GM12873 (cell line): ENCODE data around the gene FNTB.

Source experiments
- TF ChIP-seq, protein P1 (sequence below): IDR thresholded peaks from 2 replicates; pipeline ENCODE4 v1.5.1; 2012; ENCODE audit warnings: low read depth, mild to moderate bottlenecking, moderate library complexity, low read length, control low read depth; ENCODE audit not compliant: insufficient read depth; ENCODE audit errors: missing control alignments

FNTB gene

DNA sequence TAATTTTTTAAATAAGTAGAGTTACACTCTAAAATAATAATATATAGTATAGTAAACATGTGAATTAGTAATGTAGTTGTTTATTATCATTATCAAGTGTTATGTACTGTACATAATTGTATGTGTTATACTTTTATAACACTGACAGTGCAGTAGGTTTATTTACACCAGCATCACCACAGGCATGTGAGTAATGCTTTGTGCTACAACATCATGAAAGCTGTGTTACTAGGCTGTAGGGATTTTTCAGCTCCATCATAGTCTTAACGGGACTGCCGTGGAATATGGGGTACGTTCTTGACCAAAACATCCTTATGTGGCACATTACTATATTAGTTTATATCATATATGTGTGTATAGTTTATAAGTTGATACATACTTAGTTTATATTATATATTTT, 8.6 kb downstream of the FNTB start:
- TF ChIP-seq, protein P1, sequence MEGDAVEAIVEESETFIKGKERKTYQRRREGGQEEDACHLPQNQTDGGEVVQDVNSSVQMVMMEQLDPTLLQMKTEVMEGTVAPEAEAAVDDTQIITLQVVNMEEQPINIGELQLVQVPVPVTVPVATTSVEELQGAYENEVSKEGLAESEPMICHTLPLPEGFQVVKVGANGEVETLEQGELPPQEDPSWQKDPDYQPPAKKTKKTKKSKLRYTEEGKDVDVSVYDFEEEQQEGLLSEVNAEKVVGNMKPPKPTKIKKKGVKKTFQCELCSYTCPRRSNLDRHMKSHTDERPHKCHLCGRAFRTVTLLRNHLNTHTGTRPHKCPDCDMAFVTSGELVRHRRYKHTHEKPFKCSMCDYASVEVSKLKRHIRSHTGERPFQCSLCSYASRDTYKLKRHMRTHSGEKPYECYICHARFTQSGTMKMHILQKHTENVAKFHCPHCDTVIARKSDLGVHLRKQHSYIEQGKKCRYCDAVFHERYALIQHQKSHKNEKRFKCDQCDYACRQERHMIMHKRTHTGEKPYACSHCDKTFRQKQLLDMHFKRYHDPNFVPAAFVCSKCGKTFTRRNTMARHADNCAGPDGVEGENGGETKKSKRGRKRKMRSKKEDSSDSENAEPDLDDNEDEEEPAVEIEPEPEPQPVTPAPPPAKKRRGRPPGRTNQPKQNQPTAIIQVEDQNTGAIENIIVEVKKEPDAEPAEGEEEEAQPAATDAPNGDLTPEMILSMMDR = no peak

DNA sequence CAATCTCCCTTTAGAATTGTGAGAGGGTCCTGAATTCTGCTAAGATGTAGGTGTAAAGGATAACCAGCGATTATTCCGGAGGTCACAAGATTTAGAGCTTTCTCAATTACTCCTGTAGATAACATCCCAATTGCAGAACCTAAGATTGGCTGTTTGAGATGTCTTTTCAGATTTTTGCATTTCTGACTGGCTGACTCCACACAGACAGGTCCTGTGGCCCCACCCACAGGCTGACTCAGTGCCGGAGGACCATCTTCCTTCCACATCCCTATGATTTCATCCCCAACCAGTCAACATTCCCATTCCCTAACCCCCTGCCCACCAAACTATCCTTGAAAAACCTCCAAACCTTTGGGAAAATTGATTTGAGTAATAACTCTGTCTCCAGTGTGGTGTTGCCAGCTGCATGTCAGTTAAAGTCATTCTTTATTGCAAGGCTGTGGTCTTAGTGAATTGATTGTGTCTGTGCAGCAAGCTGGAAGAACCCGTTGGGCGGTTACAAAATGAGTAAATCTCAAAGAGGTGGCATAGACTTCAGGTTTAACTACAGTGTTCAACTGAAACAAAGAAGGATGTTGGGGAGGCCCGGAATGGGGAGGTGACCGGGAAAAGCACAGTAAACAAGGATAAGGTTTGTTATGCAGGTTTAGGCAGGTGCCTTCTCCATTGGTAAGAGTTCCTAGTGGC, 10.6 kb downstream of the FNTB start:
- TF ChIP-seq, protein P1 = no peak

DNA sequence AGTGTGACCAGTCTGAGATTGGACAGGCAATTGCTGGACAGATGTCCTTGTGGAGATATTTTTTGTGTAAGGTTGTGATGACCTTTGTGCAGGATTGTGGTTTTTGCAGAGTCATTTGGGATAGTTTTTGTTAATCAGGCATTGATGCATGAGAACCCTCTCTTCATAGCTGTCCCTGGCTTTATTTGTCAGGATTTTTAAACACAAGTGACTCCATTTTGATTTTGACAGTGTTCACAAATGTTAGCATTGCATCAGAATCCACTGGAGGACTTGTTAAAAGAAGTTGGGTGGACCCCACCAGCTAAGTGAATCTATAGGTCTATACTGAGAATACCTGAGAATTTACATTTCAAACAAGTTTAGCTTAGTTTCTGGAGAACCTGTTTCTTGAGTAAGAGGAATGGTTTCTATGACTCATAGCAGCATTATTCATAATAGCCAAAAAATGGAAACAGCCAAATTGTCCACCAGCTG, 11.8 kb downstream of the FNTB start:
- TF ChIP-seq, protein P1 = no peak

DNA sequence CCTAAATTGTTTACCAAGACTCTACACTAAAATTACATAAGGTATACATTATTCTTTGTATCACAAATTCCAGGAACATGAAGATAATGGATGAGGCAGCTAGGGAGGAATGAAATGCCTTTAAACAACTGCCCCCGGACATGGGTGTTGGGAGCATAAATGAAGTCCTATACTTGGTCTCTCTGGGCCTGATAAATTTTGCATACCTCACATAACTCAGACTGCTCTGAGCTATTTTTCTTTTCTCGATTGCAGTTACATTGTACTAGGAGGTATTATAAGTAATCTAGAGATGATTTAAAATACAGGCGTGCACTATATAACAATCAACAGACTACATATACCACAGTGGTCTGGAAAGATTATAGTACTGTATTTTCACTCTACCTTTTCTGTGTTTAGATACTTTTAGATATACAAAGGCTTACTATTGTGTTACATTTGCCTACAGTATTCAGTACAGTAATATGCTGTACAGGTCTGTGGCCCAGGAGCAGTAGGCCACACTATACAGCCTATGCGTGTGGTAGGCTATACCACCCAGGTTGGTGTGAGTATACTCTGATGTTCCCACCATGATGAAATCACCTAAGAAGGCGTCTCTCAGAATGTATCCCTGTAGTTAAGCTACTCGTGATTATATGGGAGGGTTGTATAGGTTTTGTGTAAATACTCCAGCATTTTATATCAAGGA, 14.3 kb downstream of the FNTB start:
- TF ChIP-seq, protein P1 = no peak

DNA sequence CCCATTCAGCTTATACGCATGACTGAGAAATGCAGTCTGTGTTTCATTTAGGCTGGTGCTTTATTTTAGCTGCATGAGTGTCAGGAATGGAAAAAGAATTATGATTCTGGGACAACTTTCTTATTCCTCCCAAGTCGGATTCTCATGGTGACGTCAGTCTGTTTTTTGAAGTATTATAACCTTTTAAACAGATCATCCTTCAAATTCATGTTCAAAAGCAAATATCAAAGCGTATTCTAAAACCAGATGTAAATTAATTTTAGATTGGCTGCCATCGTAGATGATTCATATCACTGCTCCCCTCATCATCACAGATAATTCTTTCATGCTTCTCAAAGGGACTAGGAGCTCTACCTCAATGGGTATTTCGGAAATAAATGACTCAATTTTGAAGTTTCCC, 15.0 kb downstream of the FNTB start:
- TF ChIP-seq, protein P1 = no peak

DNA sequence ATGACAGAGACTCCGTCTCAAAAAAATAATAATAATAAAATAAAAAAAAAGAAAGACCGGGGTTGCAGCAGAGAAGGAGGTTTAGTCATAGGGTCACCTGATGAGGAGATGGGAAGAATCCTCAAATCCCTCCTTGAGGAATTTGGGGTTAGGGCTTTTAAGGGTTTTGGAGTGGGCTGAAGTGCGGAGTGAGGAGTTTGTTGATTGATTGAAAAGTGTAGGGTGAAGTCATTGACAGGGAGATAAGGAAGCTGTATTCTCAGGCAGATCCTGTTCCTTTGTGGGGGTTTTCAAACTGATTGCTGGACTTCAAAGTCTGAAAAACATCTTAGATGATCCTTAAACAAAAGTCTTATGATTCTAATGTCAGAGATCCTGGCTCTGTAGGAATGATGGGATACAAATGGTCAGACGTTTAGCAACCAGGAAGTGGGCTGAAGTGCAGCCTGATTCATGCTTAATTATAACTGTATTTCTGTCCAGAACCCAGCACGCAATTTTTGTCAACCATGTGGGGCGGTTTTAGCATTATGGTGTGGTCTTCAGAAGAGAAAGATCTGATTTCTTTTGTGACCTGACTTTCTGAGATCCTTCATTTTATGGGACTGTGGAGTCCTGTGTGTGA, 16.0 kb downstream of the FNTB start:
- TF ChIP-seq, protein P1 = no peak

DNA sequence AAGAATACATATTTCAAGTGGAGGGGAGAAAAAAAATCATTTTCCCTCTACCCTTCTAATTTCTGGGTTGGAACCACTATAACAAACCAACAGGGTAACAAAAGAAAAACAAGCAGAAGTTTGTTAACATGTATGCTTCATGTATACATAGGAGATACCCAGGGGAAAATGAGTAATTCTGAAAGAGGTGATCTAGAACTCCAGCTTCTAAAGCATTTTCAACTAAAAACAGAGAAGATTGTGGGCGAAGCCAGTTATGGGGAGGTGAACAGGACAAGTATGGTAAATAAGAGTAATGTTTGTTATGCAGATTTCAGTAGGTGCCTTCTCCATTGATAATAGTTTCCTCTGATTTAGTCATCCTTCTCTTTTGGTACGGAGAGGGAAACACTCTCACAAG, 16.7 kb downstream of the FNTB start:
- TF ChIP-seq, protein P1 = no peak
